GM18867 (cell line): Measurements from ENCODE around the gene INHBE.

Experiments used
- ATAC-seq: cut with Tn5 transposase; IDR thresholded peaks from one replicate; pipeline ENCODE4 v1.9.1; 2021; ENCODE audit warnings: mild to moderate bottlenecking, moderate library complexity; ENCODE audit not compliant: unreplicated experiment

Gene INHBE

DNA sequence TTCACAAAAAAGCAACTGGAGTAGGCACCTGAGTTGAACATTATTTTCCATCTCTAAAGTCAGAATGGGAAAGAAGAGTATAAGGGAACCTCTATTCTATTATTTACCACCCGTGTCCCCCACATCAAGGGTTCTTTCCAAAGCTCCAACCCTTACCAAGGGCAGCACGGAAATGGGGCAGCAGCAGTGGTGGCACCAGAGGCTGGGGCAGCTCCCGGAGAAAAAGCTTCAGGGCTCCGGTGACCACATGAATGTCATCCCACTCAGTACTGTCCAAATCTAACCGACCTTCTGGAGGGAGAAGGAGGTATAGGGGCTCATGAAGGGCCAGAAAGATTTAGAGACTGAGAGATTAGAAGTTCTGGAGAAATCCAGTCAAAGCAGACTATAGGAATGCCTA is 18.8 kb downstream of the INHBE start:
- ATAC-seq, result no peak

DNA sequence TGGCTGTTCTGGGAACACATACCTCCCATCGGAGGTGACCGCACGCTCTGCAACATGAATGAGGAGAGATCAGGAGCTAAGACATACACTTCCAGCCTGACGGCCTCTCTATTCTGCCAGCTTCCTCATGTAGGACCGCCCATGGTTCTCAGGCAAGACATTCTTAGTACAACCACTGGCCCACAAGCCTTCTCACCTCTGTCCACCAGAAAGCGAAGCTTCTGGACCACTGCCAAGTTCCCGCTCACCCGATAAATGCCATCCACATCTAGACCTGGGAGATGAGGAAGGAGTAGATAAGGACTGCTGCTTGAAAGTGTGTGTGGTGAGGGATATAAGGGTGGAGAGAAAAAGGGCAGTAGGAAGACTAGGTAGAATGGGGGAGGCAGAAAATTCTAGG is 19.3 kb downstream of the INHBE start:
- ATAC-seq, result no peak

DNA sequence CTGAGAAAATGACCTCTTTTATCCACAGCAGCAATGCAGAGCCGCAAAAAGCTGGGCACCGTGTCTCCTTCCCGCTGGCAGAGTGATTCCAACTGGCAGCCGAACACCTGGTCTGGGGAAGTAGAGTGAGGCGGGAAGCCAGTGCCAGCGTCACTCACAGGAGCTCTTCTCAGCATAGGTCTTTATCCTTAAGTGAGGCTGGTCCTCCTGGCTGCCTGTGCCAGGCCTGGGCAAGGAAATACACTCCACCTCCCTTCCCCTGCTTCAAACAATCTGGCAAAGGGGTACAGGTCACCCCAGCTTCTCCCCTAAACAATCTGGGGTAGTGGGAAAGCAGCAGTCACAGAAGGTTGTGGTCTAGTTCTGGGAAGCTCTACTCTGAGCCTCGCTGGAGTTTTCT is 19.8 kb downstream of the INHBE start:
- no peak for ATAC-seq

DNA sequence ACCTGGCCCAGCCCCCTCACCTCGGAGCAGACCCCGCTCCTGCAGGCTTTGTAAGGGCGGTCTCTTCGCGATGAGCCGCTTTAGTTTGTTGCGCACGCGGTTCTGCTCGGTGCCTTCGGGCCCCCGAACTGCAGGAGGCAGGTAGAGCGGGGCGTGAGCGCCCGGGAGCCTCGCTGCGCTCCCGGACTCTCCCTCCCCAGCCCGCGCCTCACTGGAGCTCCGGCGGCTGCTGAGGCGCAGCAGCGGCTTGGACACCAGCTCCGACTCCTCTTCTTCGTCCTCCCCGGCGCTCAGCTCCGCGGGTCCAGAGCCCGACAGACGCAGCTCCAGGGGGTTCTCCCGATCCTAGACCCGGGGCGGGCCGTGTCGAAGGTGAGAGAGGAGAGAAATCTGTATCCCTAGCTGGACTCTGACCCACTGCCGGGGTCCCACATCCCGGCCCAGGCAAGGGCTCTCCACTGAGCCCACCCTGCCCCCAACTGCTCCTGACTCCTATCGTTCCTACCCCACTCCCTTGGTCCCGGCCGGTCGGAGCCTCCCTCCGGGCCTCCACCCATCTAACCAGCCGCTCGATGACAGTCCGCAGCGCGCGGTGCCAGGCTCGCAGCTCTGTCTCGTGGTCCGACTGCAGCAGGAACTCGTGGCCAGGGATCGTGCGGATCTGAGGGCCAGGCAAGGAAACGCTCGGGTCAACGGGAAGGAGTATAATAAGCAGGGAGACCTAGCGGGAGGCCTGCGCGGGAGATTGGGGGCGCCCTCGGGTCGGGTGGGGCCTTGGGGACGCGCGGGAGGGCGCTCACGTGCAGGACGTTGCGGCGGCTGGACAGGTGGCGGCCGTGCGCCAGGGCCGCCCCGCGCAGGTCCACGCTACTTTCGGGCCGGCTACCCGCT is 20.4 kb downstream of the INHBE start:
- ATAC-seq, result no peak

DNA sequence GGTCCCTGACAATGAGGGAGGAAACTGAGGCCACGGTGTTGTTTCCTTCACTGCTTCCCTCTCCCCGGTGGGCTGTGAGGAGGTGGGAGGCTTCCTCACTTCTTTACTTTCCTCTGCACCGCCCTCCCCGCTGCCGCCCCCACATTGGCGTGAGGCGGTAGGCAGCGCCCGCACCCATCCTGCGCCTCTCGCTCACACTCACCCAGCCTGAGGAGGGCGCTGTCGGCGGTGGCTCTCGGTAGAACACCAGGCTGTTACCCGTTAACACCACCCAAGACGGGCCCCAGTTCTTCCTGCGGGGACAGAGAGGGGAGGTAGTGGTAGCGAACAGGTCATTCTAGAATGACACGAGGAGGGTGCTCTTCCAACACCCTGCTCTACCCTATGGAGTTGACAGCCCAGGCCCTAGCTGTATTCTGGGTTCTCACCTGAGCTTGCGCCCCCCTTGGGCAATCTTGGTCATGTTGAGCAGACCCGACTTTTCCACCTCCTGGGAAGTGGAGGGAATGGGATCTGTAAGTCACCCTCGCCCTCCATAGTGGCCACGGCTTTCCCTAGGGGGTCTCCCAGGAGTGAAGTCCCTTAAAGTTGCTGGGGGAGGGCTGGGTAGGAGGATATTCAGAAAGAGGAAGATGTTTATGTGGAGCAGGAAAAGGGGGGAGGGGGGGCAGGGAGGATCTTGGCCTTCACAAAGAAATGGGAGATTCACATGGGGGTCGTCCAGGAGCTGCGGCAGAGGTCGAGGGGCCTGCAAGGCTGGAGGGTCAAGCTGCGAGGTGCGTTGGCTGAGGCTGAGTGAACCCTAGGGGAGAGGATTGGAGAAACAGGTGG is 21.3 kb downstream of the INHBE start:
- no peak for ATAC-seq

DNA sequence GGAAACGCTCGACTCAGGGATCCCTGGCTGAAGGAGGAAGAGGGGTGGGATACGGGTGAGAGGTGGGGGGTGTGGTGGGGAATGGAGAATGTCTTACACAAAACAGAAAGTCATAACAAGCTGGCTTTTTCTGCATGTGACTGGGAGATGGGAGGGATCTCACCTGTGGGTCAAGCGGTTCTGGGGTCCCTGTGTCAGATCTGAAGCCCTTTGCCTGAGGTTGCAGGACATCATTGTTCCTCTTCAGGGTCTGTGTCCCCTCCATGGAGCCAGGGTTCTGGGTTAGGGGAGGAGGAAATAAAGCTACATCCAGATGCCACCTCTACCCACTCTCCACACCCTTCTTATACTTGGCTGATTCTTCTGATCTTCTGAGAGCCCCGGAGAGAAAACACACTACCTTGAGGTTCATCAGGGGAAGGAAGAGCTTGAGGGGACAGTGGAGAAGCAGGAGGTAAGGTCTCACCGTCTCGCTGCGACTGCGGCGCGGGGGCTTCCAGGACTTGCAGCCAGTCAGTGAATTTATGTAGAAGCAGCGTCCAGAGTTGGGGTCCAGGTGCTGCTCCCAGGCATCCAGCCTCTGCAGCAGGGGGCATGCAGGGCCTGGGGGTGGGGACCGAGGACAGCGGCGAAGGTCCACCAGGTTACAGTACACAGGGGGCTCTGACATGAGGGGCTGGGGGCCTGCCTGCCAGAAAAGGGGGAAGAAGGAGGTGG is 22.0 kb downstream of the INHBE start:
- ATAC-seq, result no peak

DNA sequence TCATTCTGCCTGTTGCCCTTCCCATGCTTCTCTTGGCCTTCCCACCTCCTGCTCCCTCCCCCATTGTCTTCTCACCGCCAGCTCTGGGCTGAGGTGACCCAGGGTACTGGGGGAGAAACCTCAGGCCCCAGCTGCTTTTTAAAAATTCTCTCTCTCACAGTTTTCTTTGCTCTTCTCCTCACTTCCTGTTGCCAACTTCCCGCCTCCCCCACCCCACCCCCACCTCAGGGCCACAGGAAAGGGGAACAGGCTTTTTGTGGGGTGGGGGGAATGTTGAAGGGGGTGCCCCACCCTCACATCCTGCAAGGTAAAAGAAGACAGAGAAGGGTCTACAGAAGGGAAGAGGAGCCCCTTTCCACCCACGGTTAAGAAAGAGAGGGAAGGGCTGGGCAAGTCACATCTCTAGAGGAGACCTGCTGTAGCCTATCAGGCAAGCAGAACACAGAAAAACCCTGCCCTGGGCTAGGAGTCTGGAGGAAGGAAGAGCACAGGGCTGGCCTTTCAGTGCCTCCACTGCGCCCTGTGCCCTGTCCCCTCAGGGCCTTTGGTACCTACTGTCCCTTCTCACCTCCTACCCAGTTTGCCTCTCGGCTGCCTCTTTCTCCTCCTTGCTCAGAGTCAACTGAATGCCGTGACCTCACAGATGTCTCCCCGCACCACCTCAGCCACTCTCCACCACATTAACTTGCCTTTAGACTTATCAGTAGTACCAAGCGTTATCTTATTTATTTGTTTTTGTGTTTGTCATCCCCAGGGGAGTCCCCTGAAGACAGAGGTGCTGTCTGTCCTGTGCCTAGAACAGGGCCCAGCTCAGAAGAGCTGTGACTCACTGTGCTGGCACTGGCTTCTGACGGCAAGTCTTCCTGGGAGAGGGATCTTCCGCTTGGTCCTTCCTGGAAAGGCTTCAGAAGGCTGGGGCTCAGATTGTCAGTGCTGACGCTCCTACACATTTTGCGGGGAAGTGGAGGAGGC is 22.9 kb downstream of the INHBE start:
- ATAC-seq, result peak; percentile 34

DNA sequence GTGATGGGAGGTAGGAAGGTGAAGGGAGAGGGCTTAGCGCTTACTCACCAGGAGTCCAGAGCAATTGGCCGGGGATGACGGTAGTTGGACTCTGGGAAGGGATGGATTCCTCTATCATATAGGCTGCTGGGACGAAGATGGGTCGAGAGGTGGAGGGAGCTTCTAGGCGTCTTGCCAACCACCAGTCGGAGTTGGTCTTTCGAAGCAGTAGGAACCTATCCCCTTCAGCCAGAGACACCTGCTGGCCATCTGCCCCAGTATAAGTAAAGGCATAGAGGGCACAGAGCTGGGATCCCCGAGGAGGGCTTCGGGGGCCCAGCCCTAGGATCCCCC is 23.9 kb downstream of the INHBE start:
- ATAC-seq, result no peak

DNA sequence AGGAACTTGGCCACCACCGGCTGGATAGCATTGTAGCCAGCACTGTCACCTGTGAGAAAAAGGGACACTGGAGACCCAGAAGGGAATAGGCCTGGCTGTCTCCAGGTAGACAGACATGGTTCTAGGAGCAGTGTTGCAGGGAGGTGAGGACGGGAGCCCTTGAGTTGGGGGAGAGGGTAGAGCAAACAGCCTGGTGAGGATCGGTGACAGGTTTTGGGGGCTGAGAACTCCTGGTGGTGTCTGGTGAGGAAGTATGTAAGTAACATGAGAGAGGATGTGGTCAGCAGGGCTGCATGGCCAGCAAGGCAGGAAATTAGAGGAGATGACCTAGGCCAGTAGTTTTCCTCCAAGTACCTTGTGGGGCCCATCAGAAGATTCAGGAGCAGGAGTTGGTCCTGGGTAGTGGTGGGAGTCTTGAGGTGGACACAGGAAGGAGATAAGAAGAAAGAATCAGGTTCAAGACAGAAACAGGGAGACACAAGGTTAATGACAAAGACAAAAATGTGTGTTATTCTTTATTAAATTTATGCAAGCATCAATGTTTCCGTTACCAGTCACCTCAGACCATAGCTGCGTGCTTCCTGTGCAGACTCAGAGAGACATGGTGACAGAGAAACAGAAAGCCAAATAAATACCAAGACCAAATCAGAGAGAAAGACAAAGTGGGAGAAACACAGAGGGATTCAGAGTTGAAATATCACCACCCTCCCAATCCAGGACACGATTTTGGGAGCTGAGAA is 24.4 kb downstream of the INHBE start, which contains the start of gene ARHGAP9:
TSS of gene ARHGAP9 (minus strand) at position 491 of the 740 bp plus-strand sequence. CDS start at position 31, 460 bp downstream.
- peak; percentile 42 for ATAC-seq

DNA sequence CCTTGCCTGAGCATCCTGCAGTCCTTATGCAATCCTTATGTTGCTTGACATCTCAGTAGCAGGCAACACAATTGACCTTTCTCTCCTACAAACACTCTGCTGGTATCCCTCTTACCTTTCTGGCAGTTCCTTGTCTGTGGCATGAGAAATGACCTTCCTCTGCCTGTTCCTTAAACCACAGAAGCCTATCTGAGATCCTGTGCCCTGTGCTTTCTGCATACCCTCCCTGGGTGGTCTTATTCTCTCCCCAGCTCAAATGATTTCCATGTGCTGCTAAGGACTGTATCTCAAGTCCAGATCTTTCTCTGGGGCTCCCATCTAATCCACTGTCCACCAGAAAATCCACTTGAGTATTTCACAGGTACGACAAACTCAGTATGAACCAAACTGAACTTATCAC is 26.6 kb downstream of the INHBE start:
- no peak for ATAC-seq

DNA sequence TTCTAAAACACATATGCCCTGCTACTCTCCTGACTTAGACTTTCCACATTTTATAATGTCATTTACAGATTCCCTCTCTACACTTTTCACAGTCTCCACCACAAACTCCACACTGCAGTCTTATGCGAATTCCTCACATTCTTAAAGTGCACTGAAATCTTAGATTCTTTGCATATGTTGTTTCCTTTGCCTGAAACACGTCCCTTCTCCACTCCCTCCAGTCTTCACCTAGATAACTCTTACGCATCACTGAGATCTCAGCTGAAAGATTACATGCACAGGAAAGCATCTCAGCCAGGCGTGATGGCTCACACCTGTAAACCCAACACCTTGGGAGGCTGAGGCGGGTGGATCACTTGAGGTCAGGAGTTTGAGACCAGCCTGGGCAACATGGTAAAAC is 28.4 kb downstream of the INHBE start:
- ATAC-seq, result no peak

DNA sequence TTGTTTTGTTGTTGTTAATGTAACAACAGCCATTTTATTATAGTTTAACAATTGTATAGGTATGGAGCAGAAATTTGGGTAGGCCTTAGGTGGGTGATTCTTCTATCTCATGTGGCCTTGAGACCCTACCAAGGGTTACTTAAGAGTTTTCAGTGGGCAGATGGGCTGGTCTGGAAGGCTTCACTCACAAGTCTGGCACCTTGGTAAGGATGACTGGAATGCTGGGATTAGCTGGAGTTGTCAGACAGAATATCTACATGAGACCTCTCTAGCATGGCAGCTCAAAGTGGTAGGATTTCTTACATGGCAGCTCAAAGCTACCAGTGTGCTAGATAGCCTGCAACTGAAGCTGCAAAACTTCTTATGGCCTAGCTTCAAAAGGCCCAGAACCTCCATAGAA is 30.6 kb downstream of the INHBE start:
- no peak for ATAC-seq

DNA sequence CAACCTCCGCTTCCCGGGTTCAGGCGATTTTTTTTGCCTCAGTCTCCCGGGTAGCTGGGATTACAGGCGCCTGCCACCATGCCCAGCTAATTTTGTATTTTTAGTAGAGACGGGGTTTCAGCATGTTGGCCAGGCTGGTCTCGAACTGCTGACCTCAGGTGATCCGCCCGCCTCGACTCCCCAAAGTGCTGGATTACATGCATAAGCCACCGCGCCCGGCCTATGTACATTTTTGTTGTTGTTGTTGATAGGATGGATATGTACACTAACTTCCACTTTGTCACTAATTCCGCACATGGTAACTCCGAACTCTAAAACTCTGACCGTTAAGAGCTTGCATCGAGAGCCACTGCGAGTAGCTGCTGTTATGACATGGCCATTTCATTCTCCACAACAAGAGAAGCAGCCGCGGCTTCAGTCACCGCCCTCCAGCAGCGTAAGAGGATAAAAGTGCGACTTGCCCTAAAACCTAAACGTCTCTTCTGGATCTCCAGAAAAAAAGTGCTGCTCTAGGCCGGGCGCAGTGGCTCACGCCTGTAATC is 32.0 kb downstream of the INHBE start:
- ATAC-seq, result no peak

DNA sequence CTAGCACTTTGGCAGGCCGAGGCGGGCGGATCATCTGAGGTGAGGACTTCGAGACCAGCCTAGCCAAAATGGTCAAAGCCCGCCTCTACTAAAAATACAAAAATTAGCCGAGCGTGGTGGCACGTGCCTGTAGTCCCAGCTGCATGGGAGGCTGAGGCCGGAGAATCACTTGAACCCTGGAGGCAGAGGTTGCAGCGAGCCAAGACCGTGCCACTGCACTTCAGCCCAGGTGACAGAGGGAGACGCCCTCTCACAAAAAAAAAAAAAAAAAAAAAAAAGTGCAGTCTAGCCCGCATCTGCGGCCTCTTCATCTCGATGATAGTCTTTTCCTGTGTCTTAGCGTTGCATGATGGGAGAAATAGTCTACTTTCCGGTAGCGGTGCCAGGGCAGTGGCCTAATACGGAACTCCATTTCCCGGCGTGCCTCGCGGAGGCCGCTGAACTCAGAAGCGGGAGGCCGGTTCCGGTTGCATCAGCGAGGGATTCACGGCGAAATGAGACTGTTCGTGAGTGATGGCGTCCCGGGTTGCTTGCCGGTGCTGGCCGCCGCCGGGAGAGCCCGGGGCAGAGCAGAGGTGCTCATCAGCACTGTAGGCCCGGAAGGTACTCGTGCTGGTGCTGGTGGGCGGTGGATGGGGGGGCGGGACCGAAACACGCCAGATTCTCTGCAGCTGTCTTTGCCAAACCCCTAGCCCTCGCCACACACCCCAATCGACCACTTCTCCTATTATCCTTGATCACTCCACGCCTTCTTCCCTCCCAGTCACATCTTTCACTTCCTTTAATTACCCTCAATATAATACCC is 32.7 kb downstream of the INHBE start, which contains the start of gene MARS1:
TSS of gene MARS1 (plus strand) at position 472 of the 805 bp plus-strand sequence. CDS start at position 495, 23 bp downstream.
- peak; percentile 97 for ATAC-seq

DNA sequence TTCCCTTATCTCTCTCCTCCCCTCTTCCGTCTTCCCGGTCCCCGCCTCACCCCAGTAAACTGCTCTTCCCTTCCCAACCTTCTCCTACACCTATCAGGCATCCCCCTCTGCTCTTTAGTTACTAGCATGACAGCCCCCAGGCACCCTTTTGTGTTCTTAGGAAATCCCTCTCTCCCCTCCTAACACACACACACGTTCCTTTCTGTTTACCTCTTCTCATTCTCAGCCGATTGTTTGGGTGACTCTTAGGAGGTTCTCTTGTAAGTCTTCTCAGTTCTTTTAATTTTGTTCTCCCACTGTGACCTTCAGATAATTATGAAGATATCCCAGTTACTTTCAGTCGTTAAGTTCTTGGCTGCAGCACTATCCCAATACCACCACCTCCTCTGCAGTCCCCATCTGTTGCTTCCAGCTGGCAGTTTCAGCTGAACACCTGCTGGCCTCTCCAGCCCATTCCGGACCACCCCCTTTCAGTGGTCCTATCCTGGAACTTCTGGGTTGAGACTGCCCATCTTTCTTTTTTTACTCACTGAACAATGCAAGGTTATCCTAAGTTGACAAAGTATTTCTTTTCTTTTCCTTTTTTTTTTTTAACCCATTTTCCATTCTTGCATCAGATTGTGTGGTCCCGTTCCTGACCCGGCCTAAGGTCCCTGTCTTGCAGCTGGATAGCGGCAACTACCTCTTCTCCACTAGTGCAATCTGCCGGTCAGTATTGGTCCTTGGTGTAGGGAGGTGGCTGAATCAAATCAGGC is 33.5 kb downstream of the INHBE start:
- ATAC-seq, result no peak

DNA sequence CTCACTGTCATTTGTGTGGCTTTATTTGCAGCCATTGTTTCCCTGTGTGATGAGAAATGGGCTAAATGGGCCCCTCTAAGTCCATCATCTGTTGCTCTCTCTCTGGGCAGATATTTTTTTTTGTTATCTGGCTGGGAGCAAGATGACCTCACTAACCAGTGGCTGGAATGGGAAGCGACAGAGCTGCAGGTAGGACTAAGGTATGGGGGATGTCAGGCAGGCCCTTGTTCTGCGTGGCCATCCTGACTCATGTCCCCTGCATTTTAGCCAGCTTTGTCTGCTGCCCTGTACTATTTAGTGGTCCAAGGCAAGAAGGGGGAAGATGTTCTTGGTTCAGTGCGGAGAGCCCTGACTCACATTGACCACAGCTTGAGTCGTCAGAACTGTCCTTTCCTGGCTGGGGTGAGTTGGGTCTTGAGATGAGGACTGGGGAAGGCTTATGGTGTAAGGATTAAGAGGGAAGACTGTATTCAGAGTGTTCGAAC is 34.1 kb downstream of the INHBE start:
- no peak for ATAC-seq

DNA sequence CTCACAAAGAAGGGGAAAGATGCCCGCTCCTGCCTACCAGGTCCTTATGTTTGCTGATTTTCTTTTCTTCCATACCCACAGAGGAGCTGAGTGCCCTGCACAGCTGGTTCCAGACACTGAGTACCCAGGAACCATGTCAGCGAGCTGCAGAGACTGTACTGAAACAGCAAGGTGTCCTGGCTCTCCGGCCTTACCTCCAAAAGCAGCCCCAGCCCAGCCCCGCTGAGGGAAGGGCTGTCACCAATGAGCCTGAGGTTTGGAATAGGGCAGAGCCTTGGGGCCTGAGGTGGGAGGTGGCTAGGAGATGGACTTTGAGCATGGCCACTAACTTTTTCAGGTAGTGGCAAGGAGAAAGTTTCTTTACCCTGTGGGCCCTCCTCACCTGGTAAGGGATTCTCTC is 35.0 kb downstream of the INHBE start:
- ATAC-seq, result no peak
